Cardiac atrium fibroblast (primary cell): ENCODE data around the gene STRIP1. TPM values are rescaled to one million over a fixed set of nuclear protein-coding genes. Genes with fewer than 3 reads are reported as not detected.

Source experiments
- total RNA-seq: library from RNA; depleted of rRNA; stranded (reverse); fragments of >200 nt; gene quantifications from 2 replicates; pipeline ENCODE4 v1.2.3, GENCODE V29; 2015

STRIP1 gene
- total RNA-seq = 17.1 and 18.8 TPM in 2 replicates

GRCh38 chr1:110034451-110035235 lies at the start of gene STRIP1:
Gene STRIP1, plus strand, starts transcription at chr1:110034624. Its CDS starts 14 bp downstream, at chr1:110034638.

GRCh38 chr1:110070671-110071242 lies 36.3 kb downstream of the STRIP1 start, which contains the start of gene ALX3:
Gene ALX3, minus strand, starts transcription at chr1:110070672. Its CDS starts 60 bp downstream, at chr1:110070612.

Other genes with a start within 250 kb of the STRIP1 start
- 53.4 and 87.2 TPM in 2 replicates for gene CSF1, start 123.8 kb upstream of the STRIP1 start, total RNA-seq
- gene AHCYL1, start 49.9 kb upstream of the STRIP1 start, total RNA-seq = 30.9 and 32.7 TPM in 2 replicates
- not detected in 2 replicates for gene ALX3, start 36.0 kb downstream of the STRIP1 start, total RNA-seq
- gene UBL4B, start 77.8 kb downstream of the STRIP1 start, total RNA-seq = not detected in 2 replicates
- under 0.01 TPM in 1 of 2 replicates, not detected in the other for gene SLC6A17, start 115.9 kb downstream of the STRIP1 start, total RNA-seq
- 2.5 and 3.4 TPM in 2 replicates for gene KCNC4, start 175.7 kb downstream of the STRIP1 start, total RNA-seq